ENCODE data around the gene FOXP1.

FOXP1 gene

GRCh38 chr3:71139496-71139895 is 444.0 kb downstream of the FOXP1 start:
- Histone ChIP-seq H3K4me3 (ENCODE audit: low read depth, low read length) (no peak overlapping the region), H3K36me3 (ENCODE audit: insufficient read depth, low read length) (no peaks in the 10 kb centered on the region), H3K27ac (ENCODE audit: low read depth, low read length) (no peak overlapping the region), H2AFZ (ENCODE audit: low read length, unreplicated experiment) (no peak overlapping the region), H3K79me2 (ENCODE audit: control insufficient read depth, insufficient read depth, low read length, unreplicated experiment) (no peaks in the 10 kb centered on the region), H3K27me3 (ENCODE audit: insufficient read depth, low read length) (no peaks in the 10 kb centered on the region), H3K4me1 (ENCODE audit: control insufficient read depth, insufficient read depth, low read length, unreplicated experiment) (no peaks in the 10 kb centered on the region)

DNA sequence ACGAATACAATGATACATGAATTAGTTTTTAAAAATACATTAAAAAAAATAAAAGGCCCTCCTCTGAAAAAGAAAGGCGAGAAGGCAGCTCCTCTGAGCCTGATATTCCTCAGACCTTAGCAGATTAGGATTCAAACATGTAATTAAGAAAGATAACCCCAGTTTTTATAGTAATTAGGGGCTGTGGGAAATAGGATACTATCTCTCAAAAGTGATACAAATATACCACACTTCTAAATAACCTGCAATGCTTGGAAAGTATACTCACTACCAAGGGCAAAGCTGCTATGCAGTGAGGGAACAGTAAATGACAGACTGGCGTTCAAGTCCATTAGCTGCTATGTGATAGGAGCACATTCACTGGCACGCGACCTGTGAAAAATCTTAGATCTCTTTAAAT is 445.1 kb downstream of the FOXP1 start:
- Histone ChIP-seq H3K79me2 (ENCODE audit: control insufficient read depth, insufficient read depth, low read length, unreplicated experiment) (no peaks in the 10 kb centered on the region), H3K4me3 (ENCODE audit: low read depth, low read length) (no peak overlapping the region), H3K27ac (ENCODE audit: low read depth, low read length) (no peak overlapping the region), H3K27me3 (ENCODE audit: insufficient read depth, low read length) (no peaks in the 10 kb centered on the region), H2AFZ (ENCODE audit: low read length, unreplicated experiment) (no peak overlapping the region), H3K36me3 (ENCODE audit: insufficient read depth, low read length) (no peaks in the 10 kb centered on the region), H3K4me1 (ENCODE audit: control insufficient read depth, insufficient read depth, low read length, unreplicated experiment) (no peaks in the 10 kb centered on the region)

DNA sequence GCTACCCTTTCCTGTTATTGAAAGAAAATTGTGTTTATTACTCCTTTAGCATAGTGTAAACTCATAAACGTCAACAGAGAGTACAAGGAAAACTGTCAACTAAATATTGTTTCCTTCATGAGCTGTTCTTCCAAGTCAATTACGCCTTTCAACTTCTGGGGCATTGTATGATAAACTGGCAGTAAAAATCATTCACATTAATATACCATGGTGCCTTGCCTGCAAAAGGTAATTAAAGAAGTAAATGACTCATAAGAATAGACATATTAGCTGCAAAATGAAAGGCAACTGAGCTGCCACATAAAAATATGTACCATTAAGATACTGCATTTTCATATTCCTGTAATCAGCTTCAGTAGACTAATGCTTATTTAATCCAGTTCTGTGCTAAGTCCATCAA is 447.3 kb downstream of the FOXP1 start:
- Histone ChIP-seq H3K4me3 (ENCODE audit: low read depth, low read length) (no peak overlapping the region), H3K79me2 (ENCODE audit: control insufficient read depth, insufficient read depth, low read length, unreplicated experiment) (no peaks in the 10 kb centered on the region), H3K27ac (ENCODE audit: low read depth, low read length) (no peak overlapping the region), H3K27me3 (ENCODE audit: insufficient read depth, low read length) (no peaks in the 10 kb centered on the region), H3K4me1 (ENCODE audit: control insufficient read depth, insufficient read depth, low read length, unreplicated experiment) (no peaks in the 10 kb centered on the region), H3K36me3 (ENCODE audit: insufficient read depth, low read length) (no peaks in the 10 kb centered on the region), H2AFZ (ENCODE audit: low read length, unreplicated experiment) (no peak overlapping the region)

GRCh38 chr3:71135373-71136088 is 448.0 kb downstream of the FOXP1 start:
- Histone ChIP-seq H2AFZ (ENCODE audit: low read length, unreplicated experiment) (no peak overlapping the region), H3K4me3 (ENCODE audit: low read depth, low read length) (no peak overlapping the region), H3K36me3 (ENCODE audit: insufficient read depth, low read length) (no peaks in the 10 kb centered on the region), H3K4me1 (ENCODE audit: control insufficient read depth, insufficient read depth, low read length, unreplicated experiment) (peaks cover 6% of the 10 kb centered on the region), H3K27me3 (ENCODE audit: insufficient read depth, low read length) (no peaks in the 10 kb centered on the region), H3K27ac (ENCODE audit: low read depth, low read length) (no peak overlapping the region), H3K79me2 (ENCODE audit: control insufficient read depth, insufficient read depth, low read length, unreplicated experiment) (no peaks in the 10 kb centered on the region)

DNA sequence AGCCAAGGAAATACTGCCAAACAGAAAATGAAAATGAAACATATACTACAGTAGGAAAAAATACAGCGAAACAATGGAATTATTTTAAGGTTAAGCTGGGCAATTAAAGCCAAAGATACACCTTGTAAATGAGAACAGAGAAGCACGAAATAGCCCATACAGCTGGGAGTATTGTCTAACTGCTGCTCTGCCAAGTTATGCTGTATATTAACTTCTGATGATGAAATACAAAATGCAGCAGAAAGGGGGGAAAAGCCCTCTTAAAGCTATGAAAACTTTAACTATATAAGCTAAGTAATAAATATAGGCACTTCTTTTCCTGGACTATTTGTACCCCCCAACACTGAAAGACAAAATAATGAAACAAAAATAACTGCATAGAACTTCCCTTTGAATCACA is 449.0 kb downstream of the FOXP1 start:
- Histone ChIP-seq H2AFZ (ENCODE audit: low read length, unreplicated experiment) (peak overlapping the region; percentile 48), H3K36me3 (ENCODE audit: insufficient read depth, low read length) (no peaks in the 10 kb centered on the region), H3K27ac (ENCODE audit: low read depth, low read length) (no peak overlapping the region), H3K27me3 (ENCODE audit: insufficient read depth, low read length) (no peaks in the 10 kb centered on the region), H3K4me1 (ENCODE audit: control insufficient read depth, insufficient read depth, low read length, unreplicated experiment) (peaks cover 7% of the 10 kb centered on the region), H3K4me3 (ENCODE audit: low read depth, low read length) (no peak overlapping the region), H3K79me2 (ENCODE audit: control insufficient read depth, insufficient read depth, low read length, unreplicated experiment) (peaks cover 1% of the 10 kb centered on the region)

GRCh38 chr3:71133865-71134264 is 449.7 kb downstream of the FOXP1 start:
- no peaks in the 10 kb centered on the region for H3K27me3 ChIP-seq (ENCODE audit: insufficient read depth, low read length)
- H3K4me3 ChIP-seq (ENCODE audit: low read depth, low read length): no peak overlapping the region
- no peaks in the 10 kb centered on the region for H3K36me3 ChIP-seq (ENCODE audit: insufficient read depth, low read length)
- H3K79me2 ChIP-seq (ENCODE audit: control insufficient read depth, insufficient read depth, low read length, unreplicated experiment): peaks cover 8% of the 10 kb centered on the region
- H3K27ac ChIP-seq (ENCODE audit: low read depth, low read length): no peak overlapping the region
- H3K4me1 ChIP-seq (ENCODE audit: control insufficient read depth, insufficient read depth, low read length, unreplicated experiment): peaks cover 7% of the 10 kb centered on the region
- peak overlapping the region; percentile 48 for H2AFZ ChIP-seq (ENCODE audit: low read length, unreplicated experiment)

- H3K27me3 ChIP-seq (ENCODE audit: insufficient read depth, low read length): no peaks in the 10 kb centered on the region
- no peak overlapping the region for H3K27ac ChIP-seq (ENCODE audit: low read depth, low read length)
- no peak overlapping the region for H3K4me3 ChIP-seq (ENCODE audit: low read depth, low read length)
- H3K79me2 ChIP-seq (ENCODE audit: control insufficient read depth, insufficient read depth, low read length, unreplicated experiment): peaks cover 15% of the 10 kb centered on the region
- peaks cover 12% of the 10 kb centered on the region for H3K4me1 ChIP-seq (ENCODE audit: control insufficient read depth, insufficient read depth, low read length, unreplicated experiment)
- H2AFZ ChIP-seq (ENCODE audit: low read length, unreplicated experiment): no peak overlapping the region
- H3K36me3 ChIP-seq (ENCODE audit: insufficient read depth, low read length): no peaks in the 10 kb centered on the region
Measured at GRCh38 chr3:71132995-71133730, 450.4 kb downstream of the FOXP1 start.

DNA sequence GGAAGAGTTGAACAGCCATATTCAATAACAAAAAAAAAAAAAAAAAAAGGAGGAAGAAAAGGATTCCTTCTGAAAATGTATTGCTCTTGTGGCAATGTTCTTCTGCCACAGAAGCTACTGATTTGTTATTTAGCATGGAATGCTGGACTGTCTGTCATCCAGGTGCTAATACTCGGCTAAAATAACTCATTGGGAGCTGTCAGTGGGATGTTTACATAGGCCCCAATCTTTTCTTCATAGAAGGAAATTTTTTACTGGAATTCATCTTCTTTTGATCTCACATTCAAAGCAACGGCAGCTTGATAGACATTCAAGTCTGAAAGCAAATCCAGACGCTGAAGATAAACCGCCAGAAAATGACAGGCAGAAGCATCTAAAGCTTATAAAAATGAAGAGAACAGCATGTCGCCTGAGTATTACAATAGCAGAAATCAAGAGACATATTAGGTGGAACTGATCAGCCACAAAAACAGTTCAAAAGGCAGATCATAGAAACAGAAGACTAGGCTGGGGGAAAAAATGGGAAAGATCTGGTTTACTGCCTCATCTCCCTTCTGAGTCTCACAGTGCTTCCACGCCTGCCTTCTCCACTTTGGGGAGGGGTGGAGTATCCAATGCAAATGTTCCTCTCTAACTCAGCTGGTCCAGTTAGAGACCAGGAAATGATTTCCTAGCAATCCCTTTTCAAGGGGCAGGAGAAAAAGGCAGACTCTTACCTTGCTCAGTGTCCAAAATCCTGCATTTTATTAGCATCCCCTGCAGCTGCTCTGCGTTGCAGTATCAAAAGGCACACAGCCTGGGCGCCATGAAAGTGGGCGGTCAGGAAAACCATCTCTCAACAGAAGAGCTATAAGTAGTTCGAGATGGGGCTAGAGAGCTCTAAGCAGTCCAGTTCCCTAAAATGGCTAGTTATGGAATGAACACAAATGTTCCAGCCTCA is 451.9 kb downstream of the FOXP1 start:
- Histone ChIP-seq H3K36me3 (ENCODE audit: insufficient read depth, low read length) (no peaks in the 10 kb centered on the region), H3K4me1 (ENCODE audit: control insufficient read depth, insufficient read depth, low read length, unreplicated experiment) (peaks cover 27% of the 10 kb centered on the region), H2AFZ (ENCODE audit: low read length, unreplicated experiment) (no peak overlapping the region), H3K79me2 (ENCODE audit: control insufficient read depth, insufficient read depth, low read length, unreplicated experiment) (peaks cover 28% of the 10 kb centered on the region), H3K27ac (ENCODE audit: low read depth, low read length) (peak overlapping the region; percentile 95), H3K4me3 (ENCODE audit: low read depth, low read length) (peak overlapping the region; percentile 88; the same call in 1 of the 2 replicates), H3K27me3 (ENCODE audit: insufficient read depth, low read length) (no peaks in the 10 kb centered on the region)

DNA sequence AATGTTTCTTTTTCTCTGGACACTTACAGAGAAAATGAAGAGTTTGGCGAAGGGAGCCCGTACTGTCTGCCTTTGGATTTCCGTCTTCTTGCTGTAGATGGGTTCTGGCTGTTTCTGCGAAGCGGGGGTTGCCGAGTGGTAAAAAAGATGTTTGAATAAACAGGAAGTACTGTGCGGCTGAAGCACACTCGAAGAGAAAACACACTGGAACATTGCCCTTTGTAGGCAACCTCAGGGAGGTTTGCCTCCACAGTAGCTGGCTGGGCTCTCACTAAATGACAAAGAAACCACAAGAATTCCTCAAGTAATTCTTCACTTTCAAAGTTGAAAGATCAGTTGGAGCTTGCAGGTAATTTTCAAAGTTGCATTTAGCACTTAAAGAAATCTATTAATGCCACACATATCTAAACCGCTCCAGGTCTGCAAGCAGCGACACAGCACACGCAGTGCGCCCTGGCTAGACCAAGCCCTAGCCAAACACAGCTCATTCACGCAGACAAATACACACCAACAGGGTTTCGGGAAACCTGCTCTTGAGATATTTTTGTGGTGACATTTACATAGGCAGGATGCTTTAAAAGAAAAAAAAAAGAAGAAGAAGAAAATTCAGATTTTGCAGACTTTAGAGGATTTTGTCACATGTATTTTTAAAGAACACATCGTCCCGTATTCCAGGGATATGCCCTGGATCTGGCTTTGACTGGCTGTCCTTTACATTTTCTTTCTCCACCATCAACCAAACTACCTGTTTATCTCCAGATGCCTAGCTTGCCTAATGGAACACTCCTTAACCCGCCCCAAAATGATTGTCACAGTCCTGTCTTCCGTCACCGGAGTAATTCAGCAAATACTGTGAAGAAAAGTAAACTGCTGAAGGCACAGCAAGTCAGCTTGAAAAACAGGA is 452.8 kb downstream of the FOXP1 start:
- peak overlapping the region; percentile 88 for H3K4me3 ChIP-seq (ENCODE audit: low read depth, low read length)
- no peaks in the 10 kb centered on the region for H3K36me3 ChIP-seq (ENCODE audit: insufficient read depth, low read length)
- peak overlapping the region; percentile 23 for H2AFZ ChIP-seq (ENCODE audit: low read length, unreplicated experiment)
- H3K27ac ChIP-seq (ENCODE audit: low read depth, low read length): peak overlapping the region; percentile 95
- no peaks in the 10 kb centered on the region for H3K27me3 ChIP-seq (ENCODE audit: insufficient read depth, low read length)
- H3K79me2 ChIP-seq (ENCODE audit: control insufficient read depth, insufficient read depth, low read length, unreplicated experiment): peaks cover 34% of the 10 kb centered on the region
- H3K4me1 ChIP-seq (ENCODE audit: control insufficient read depth, insufficient read depth, low read length, unreplicated experiment): peaks cover 28% of the 10 kb centered on the region
